Measurements from ENCODE around the gene SARM1. TPM values are rescaled to one million over a fixed set of nuclear protein-coding genes. Genes with fewer than 3 reads are reported as not detected.

Gene SARM1
- total and polyA plus RNA-seq, 2 of the 13 experiments (the other 11 are each of a cell fraction or from before 2014, with no cell fraction given): 0.73 to 0.86 TPM

DNA sequence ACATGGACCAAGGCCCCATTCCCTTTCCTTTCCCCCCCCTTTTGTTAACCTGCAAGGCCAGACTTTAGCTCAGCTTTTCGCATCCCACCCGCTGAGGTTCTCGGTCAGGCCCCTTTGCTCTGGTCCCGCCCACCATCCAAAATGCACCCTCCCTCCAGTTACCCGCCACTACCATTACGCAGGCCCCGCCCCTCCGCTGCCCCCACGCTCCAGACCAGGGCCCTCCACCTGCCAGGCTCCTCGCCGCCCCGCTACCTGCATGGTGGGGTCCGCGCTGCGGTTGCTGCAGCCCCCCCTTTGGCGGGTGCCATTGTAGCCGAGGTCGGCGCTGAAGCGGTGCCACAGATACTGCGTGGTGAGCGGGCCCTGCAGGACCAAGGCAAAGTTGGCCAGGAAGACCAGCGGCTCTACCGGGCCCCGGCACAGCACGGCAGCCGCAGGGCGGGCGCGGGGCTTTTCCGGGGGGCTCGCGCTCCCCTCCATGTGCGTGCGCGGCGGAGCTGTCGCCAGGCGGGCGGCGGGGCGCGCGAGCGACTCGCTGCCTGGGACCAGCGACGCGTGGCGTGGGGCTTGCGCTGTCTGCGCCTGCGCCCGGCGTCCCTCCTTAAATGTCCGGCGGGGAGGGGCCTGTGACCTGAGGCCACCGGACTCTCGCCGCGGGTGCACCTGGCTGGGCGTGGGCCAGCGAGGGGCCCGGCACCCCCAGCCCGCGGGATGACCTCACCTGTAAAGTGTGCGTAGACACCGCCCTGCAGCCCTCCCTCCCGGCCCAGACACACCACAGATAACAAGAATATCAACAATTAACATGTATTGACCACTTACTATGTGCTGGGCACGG, 34.4 kb downstream of the SARM1 start, which contains the start of gene SLC46A1 (continued):
- TF ChIP-seq, protein P1, sequence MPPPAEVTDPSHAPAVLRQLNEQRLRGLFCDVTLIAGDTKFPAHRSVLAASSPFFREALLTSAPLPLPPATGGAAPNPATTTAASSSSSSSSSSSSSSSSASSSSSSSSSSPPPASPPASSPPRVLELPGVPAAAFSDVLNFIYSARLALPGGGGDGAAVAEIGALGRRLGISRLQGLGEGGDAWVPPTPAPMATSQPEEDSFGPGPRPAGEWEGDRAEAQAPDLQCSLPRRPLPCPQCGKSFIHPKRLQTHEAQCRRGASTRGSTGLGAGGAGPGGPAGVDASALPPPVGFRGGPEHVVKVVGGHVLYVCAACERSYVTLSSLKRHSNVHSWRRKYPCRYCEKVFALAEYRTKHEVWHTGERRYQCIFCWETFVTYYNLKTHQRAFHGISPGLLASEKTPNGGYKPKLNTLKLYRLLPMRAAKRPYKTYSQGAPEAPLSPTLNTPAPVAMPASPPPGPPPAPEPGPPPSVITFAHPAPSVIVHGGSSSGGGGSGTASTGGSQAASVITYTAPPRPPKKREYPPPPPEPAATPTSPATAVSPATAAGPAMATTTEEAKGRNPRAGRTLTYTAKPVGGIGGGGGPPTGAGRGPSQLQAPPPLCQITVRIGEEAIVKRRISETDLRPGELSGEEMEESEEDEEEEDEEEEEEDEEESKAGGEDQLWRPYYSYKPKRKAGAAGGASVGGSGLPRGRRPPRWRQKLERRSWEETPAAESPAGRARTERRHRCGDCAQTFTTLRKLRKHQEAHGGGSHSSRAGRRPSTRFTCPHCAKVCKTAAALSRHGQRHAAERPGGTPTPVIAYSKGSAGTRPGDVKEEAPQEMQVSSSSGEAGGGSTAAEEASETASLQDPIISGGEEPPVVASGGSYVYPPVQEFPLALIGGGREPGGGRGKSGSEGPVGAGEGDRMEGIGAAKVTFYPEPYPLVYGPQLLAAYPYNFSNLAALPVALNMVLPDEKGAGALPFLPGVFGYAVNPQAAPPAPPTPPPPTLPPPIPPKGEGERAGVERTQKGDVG (CRISPR knock-in tag; IDR thresholded peaks at IDR 0.05; ENCODE audit: borderline replicate concordance): no peak
- TF ChIP-seq PHF20 (CRISPR knock-in tag; IDR thresholded peaks at IDR 0.05) (no peak), TCF7 (IDR thresholded peaks at IDR 0.05; ENCODE audit: low read depth) (no peak), ZNF205 (CRISPR knock-in tag; IDR thresholded peaks at IDR 0.05) (no peak), TBX3 (IDR thresholded peaks at IDR 0.05; ENCODE audit: borderline replicate concordance) (no peak), ZNF333 (CRISPR knock-in tag; IDR thresholded peaks at IDR 0.05; ENCODE audit: borderline replicate concordance) (no peak), FOXP1 (IDR thresholded peaks at IDR 0.05) (no peak), FOXP1 (CRISPR knock-in tag; IDR thresholded peaks at IDR 0.05) (no peak), SCMH1 (CRISPR knock-in tag; IDR thresholded peaks at IDR 0.05; ENCODE audit: borderline replicate concordance) (no peak), CTCF (CRISPR knock-in tag; IDR thresholded peaks at IDR 0.05) (no peak), SAFB2 (CRISPR knock-in tag; IDR thresholded peaks at IDR 0.05; ENCODE audit: borderline replicate concordance, low read depth) (peak; percentile 75; the same call in 1 of the 2 replicates), TOE1 (CRISPR knock-in tag; IDR thresholded peaks at IDR 0.05) (no peak), ARNT2 (CRISPR knock-in tag; IDR thresholded peaks at IDR 0.05; ENCODE audit: low read depth) (no peak; the same call in 1 of the 2 replicates), ZNF224 (CRISPR knock-in tag; IDR thresholded peaks at IDR 0.05) (no peak)
- TF ChIP-seq, protein P2, sequence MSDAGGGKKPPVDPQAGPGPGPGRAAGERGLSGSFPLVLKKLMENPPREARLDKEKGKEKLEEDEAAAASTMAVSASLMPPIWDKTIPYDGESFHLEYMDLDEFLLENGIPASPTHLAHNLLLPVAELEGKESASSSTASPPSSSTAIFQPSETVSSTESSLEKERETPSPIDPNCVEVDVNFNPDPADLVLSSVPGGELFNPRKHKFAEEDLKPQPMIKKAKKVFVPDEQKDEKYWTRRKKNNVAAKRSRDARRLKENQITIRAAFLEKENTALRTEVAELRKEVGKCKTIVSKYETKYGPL (CRISPR knock-in tag; IDR thresholded peaks at IDR 0.05): no peak
- TF ChIP-seq, protein P3, sequence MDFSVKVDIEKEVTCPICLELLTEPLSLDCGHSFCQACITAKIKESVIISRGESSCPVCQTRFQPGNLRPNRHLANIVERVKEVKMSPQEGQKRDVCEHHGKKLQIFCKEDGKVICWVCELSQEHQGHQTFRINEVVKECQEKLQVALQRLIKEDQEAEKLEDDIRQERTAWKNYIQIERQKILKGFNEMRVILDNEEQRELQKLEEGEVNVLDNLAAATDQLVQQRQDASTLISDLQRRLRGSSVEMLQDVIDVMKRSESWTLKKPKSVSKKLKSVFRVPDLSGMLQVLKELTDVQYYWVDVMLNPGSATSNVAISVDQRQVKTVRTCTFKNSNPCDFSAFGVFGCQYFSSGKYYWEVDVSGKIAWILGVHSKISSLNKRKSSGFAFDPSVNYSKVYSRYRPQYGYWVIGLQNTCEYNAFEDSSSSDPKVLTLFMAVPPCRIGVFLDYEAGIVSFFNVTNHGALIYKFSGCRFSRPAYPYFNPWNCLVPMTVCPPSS (IDR thresholded peaks at IDR 0.05): no peak
- TF ChIP-seq, protein P4, sequence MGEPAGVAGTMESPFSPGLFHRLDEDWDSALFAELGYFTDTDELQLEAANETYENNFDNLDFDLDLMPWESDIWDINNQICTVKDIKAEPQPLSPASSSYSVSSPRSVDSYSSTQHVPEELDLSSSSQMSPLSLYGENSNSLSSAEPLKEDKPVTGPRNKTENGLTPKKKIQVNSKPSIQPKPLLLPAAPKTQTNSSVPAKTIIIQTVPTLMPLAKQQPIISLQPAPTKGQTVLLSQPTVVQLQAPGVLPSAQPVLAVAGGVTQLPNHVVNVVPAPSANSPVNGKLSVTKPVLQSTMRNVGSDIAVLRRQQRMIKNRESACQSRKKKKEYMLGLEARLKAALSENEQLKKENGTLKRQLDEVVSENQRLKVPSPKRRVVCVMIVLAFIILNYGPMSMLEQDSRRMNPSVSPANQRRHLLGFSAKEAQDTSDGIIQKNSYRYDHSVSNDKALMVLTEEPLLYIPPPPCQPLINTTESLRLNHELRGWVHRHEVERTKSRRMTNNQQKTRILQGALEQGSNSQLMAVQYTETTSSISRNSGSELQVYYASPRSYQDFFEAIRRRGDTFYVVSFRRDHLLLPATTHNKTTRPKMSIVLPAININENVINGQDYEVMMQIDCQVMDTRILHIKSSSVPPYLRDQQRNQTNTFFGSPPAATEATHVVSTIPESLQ (CRISPR knock-in tag; conservative IDR thresholded peaks at IDR 0.05): no peak
- TF ChIP-seq, protein P5, sequence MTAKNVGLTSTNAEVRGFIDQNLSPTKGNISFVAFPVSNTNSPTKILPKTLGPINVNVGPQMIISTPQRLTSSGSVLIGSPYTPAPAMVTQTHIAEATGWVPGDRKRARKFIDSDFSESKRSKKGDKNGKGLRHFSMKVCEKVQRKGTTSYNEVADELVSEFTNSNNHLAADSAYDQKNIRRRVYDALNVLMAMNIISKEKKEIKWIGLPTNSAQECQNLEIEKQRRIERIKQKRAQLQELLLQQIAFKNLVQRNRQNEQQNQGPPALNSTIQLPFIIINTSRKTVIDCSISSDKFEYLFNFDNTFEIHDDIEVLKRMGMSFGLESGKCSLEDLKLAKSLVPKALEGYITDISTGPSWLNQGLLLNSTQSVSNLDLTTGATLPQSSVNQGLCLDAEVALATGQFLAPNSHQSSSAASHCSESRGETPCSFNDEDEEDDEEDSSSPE (CRISPR knock-in tag; IDR thresholded peaks at IDR 0.05): peak; percentile 44; the same call in 1 of the 2 replicates
